HG02884 (cell line): Measurements from ENCODE around the gene APOBEC3B.
"Not testable (repeated sequence)": the region's sequence is repeated elsewhere in the genome, so short reads cannot be mapped to it uniquely, and the experiment has no call there.

ENCODE experiments used
- ATAC-seq: cut with Tn5 transposase; IDR thresholded peaks from one replicate; pipeline ENCODE4 v1.9.1; 2021; ENCODE audit warnings: mild to moderate bottlenecking, moderate library complexity; ENCODE audit not compliant: unreplicated experiment

APOBEC3B gene

GRCh38 chr22:38981992-38982927 lies at the start of gene APOBEC3B:
TSS of gene APOBEC3B (plus strand) at chr22:38982347. CDS start at chr22:38982454, 107 bp downstream.
- peak; percentile 59 for ATAC-seq

DNA sequence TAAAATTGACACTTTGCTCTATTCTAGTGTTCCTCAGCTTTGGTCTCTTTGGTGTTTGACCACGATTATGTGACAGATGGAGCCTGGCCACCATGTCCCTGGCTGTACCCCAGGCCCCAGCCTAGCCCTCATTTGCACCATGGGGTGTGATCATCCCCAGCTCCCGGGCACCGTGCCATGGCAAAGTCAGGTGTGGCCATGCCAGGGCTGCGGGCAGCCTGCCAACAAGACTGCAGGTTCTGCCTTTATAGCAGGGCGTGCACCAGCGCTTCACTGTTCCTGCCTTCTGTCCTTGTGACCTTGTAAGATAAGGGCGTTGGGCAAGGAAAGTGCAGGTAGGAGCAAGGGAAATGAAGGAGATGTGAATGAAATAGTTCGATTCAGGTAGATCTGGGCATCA lies 47.1 kb upstream of the APOBEC3B start:
- no peak for ATAC-seq

DNA sequence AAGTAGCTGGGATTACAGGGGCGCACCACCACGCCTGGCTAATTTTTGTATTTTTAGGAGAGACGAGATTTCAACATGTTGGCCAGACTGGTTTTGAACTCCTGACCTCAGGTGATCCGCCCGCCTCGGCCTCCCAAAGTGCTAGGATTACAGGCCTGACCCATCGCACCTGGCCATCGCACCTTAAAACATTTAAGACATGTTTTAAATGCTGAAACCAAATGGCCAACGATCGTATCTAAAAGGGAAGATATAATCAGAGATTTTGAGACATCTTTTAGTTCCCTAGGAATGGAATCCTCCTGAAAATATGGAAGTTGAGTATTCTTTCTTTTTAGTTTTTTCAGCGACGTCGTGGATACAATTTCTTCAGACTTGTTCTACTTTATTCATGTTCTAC lies 46.5 kb upstream of the APOBEC3B start:
- ATAC-seq, result no peak

DNA sequence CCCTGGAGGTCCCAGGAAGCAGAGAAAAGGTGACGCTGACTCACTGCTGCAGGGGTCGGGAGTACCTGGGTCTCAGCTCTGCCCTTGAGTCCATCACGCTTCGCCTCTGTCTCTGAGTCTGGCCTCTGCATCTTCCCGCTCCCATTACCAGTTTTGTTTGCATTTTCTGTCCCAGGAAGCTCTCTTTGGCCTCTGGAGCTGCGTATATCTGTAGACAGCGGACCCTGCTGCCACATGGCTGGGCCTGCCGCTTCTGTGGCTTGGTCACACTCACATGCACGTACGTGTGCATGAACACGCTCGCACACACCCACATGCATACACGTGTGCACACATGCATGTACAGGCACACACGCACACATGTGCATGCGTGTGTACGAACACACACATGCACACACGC lies 45.6 kb upstream of the APOBEC3B start:
- no peak for ATAC-seq

DNA sequence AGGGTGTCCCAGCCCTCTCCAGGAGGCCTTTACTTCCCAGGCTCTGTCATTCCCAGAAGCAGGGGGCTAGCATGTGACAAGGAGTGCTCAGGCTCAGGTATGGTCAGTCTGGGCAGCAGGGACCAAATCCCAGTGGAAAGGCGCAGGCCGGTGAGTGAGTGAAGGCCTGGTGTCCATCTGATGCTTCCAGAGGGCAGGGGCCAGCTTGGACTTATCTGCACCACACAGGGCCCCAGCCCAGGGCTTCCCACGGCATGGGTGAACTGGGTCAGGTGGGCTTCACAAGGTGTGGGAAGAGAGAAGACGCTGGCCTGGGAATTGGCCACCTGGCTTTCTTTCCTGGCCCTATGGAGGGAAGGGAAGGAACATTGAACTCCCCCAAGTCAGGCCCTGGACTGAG lies 45.1 kb upstream of the APOBEC3B start:
- no peak for ATAC-seq

DNA sequence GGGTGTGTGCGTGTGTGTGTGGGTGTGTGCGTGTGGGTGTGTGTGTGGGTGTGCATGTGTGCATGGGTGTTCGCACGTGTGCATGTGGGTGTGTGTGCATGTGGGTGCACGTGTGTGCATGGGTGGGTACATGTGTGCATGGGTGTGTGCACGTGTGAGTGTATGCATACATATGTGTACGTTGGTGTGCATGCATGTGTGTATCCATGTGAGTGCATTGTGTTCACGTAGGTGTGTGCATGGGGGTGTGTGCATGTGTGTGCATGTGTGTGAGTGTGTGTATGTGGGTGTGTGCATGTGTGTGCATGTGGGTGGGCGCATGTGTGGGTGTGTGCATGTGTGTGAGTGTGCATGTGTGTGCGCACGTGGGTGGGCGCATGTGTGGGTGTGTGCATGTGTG lies 44.6 kb upstream of the APOBEC3B start:
- ATAC-seq, result no peak

DNA sequence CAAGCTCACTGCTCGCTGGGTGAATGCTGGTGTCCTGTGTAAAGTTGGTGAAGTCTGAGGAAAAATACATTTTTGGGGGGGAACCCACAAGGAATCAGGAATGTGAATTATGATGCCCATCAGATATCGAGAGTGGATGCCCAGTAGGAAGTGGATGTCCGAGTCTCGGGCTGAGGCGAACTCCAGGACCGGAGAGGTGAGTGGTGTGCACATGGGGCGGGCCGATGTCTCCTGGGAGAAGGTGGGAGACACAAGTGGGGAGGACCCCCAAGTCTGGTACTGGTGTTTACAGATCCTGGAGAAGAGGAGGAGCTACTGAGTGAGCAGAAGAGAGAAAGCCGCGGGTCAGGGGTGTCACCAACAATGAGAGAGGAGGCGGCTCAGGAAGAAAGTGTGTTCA lies 43.9 kb upstream of the APOBEC3B start:
- no peak for ATAC-seq

GRCh38 chr22:38938925-38939324 lies 43.2 kb upstream of the APOBEC3B start:
- ATAC-seq, result no peak

DNA sequence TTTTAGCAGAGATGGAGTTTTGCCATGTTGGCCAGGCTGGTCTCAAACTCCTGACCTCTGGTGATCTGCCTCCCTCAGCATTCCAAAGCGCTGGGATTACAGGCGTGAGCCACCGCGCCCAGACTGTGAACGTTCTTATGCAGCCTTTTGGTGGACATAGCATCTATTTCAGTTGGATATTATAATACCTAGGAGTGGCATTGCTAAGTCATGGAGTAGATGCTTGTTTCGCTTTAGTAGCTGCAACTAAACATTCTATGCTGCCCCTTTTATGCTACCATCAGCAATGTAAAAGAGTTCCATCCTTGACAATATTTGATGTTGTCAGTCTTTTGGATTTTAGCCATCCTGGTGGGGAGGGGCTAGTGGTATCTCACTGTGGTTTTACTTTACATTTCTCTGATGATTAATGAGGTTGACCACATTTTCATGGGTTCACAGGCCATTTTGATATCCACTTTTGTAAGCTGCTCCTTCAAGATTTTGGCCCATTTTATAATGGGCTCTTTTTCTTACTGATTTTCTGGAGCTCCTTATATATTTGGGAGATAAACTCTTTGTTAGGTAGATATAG lies 41.2 kb upstream of the APOBEC3B start:
- ATAC-seq, result no peak

DNA sequence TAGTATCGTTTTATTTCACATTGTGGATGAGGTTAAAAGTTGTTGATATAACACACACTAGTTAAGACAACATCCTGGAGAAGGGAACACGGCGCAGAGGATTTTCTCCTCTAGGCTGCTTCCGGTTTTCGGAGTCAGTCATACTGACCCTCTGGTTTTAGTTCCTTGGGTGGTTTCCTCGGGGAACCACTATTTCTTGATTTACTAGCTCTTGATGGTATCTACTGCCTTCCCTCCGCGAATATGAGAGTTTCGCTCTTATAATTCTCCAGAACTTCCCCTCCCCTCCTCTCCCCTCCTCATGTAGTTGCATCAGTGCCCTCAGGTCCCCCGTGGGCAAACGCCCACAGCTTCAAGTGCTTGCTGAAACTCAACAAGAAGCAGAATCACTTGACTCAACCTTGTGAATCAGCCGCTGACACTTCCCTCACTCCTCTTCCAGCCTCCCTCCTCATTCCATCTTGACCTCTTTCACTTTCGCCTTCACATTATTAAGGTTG lies 40.6 kb upstream of the APOBEC3B start:
- ATAC-seq, result peak; percentile 55

GRCh38 chr22:38942702-38943101 lies 39.4 kb upstream of the APOBEC3B start:
- no peak for ATAC-seq

GRCh38 chr22:38943201-38943600 lies 38.9 kb upstream of the APOBEC3B start:
- no peak for ATAC-seq

- no peak for ATAC-seq
Measured at GRCh38 chr22:38943882-38944281, 38.3 kb upstream of the APOBEC3B start.

DNA sequence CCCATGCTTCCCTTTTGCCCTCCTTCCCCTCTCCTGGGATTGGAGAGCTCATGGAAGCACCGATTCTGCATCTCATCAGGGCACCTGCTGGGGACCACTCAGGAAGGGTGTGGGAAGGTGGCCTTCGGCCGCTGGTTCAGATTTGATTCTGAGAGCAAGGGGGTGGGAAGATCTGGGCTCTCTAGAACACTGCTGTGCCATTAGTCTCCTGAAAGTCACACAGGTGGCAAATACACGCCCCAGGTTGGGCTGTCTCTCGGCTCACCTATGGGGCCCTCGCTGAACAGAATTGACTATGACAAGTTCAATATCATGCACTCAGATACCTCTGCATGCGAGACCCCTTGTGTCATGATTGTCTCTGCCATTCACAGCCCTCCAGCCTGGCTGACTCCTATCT lies 37.5 kb upstream of the APOBEC3B start:
- no peak for ATAC-seq

- ATAC-seq, result not testable (repeated sequence)
Measured at GRCh38 chr22:38945706-38946338, 36.3 kb upstream of the APOBEC3B start.

- no peak for ATAC-seq
Measured at GRCh38 chr22:38946771-38947170, 35.4 kb upstream of the APOBEC3B start.

- ATAC-seq, result no peak
Measured at GRCh38 chr22:38947321-38948140, 34.6 kb upstream of the APOBEC3B start.

GRCh38 chr22:38948181-38948940 lies 33.8 kb upstream of the APOBEC3B start:
- no peak for ATAC-seq

DNA sequence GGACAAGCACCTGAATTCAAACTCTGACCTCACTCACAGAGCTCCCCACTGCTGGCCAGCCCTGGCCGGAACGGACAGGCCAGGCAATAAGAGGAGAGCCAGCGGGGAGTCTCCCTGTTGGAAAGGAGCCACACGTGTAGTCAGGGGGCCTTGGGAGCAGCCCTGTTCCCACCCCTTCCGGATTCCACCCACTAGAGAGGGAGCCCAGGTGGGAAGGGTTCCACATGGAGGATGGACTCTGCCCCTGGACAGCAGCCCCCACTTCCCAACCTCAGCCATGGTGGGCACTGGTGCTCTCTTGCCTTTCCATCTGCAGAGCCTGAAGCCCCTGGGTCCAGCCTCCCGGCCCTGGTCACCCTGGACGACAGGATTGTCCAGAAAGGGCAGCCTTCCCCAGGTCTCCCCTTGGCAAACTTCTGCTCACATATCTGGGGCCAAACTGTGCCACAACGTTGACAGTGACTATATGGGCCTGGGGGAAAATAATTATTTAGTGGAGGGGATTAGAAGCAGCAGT lies 32.2 kb upstream of the APOBEC3B start:
- no peak for ATAC-seq
